ENCODE data around the gene GH1. TPM values are rescaled to one million over a fixed set of nuclear protein-coding genes. Genes with fewer than 3 reads are reported as not detected.
A peak's percentile ranks its signal among the peaks of the same experiment; 100 is the strongest.

The GH1 gene
- total RNA-seq, 1 experiment from 2014 or later = not detected

- no peak overlapping the region for H3K56ac ChIP-seq (ENCODE audit: insufficient read length, low read depth, low read length)
- no peak overlapping the region for H3K27ac ChIP-seq (ENCODE audit: insufficient read length, low read depth, low read length)
- H3T11ph ChIP-seq (ENCODE audit: low read length) = no peak overlapping the region
- no peak overlapping the region for H2BK12ac ChIP-seq (ENCODE audit: insufficient read length, low read depth, low read length)
- peak overlapping the region; percentile 80 for H3K4me2 ChIP-seq (ENCODE audit: insufficient read depth, insufficient read length, low read length)
- H3K27me3 ChIP-seq (ENCODE audit: insufficient read depth, low read length) = no peaks in the 10 kb centered on the region
- no peak overlapping the region for H2BK20ac ChIP-seq (ENCODE audit: low read depth, low read length, poor library complexity, severe bottlenecking)
- peak; percentile 100 for DNase-seq
- Mint-ChIP-seq H3K4me1 (peaks cover 21 to 26% of the 10 kb centered on the region in 2 experiments), H3K9me3 (no peaks in the 10 kb centered on the region; a peak in 1 of 5 replicates), H3K27ac (peak overlapping the region; percentile 77 to 92 (median 79); a peak in 5 of 7 replicates), H3K4me3 (peak overlapping the region; percentile 73 to 82), H3K36me3 (ENCODE audit: insufficient read depth in 1 of 3, low read depth in 3 of 3) (peaks cover 0 to 7% (median 4%) of the 10 kb centered on the region in 3 experiments; a peak in 3 of 7 replicates), H3K27me3 (ENCODE audit: low read depth) (peaks cover 4% of the 10 kb centered on the region)
- no peaks in the 10 kb centered on the region for H3K4me1 ChIP-seq (ENCODE audit: insufficient read depth, low read length)
- H3K18ac ChIP-seq (ENCODE audit: insufficient read length, low read depth, low read length) = peak overlapping the region; percentile 59
- no peak overlapping the region for H2BK5ac ChIP-seq (ENCODE audit: insufficient read length, low read length)
- H4K91ac ChIP-seq (ENCODE audit: insufficient read length, low read depth, low read length) = no peak overlapping the region
- no peak overlapping the region for H2AFZ ChIP-seq (ENCODE audit: low read length)
- no CpG with 5 or more reads among the region's 37 CpGs for WGBS (ENCODE audit: extremely low coverage, insufficient read length, low lambda C conversion rate)
- no peaks in the 10 kb centered on the region for H3K9me3 ChIP-seq (ENCODE audit: control insufficient read depth, low read depth, low read length)
- H3K4ac ChIP-seq (ENCODE audit: low read depth, low read length) = no peak overlapping the region
- H3K9ac ChIP-seq (ENCODE audit: extremely low read depth, insufficient read length, low read length) = peak overlapping the region; percentile 54
- no peak overlapping the region for H2BK120ac ChIP-seq (ENCODE audit: low read depth, low read length, poor library complexity, severe bottlenecking)
- 0 out of 2 replicates have a peak overlapping the region, but pooled peaks have one; percentile 1 for H3K14ac ChIP-seq (ENCODE audit: insufficient read depth, low read length)
- no peaks in the 10 kb centered on the region for H3K79me2 ChIP-seq (ENCODE audit: insufficient read depth, low read length)
- H3K23ac ChIP-seq (ENCODE audit: insufficient read length, low read depth, low read length) = no peak overlapping the region
- H2BK15ac ChIP-seq (ENCODE audit: low read depth, low read length) = no peak overlapping the region
- no peaks in the 10 kb centered on the region for H3K79me1 ChIP-seq (ENCODE audit: insufficient read depth, low read depth, low read length, poor library complexity, severe bottlenecking)
- TF ChIP-seq, protein P1, sequence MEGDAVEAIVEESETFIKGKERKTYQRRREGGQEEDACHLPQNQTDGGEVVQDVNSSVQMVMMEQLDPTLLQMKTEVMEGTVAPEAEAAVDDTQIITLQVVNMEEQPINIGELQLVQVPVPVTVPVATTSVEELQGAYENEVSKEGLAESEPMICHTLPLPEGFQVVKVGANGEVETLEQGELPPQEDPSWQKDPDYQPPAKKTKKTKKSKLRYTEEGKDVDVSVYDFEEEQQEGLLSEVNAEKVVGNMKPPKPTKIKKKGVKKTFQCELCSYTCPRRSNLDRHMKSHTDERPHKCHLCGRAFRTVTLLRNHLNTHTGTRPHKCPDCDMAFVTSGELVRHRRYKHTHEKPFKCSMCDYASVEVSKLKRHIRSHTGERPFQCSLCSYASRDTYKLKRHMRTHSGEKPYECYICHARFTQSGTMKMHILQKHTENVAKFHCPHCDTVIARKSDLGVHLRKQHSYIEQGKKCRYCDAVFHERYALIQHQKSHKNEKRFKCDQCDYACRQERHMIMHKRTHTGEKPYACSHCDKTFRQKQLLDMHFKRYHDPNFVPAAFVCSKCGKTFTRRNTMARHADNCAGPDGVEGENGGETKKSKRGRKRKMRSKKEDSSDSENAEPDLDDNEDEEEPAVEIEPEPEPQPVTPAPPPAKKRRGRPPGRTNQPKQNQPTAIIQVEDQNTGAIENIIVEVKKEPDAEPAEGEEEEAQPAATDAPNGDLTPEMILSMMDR (conservative IDR thresholded peaks at IDR 0.05) = no peak
- H4K8ac ChIP-seq (replicated peaks; ENCODE audit: insufficient read length, low read depth, low read length) = no peak overlapping the region
- peaks cover 7% of the 10 kb centered on the region for H3K23me2 ChIP-seq (ENCODE audit: insufficient read length, low read depth, low read length, poor library complexity, severe bottlenecking)
- no peak overlapping the region for H2AK5ac ChIP-seq (ENCODE audit: insufficient read length, low read length)
- no peak overlapping the region for H4K5ac ChIP-seq (ENCODE audit: insufficient read length, low read depth, low read length)
- no peaks in the 10 kb centered on the region for H4K20me1 ChIP-seq (ENCODE audit: control insufficient read depth, insufficient read depth, insufficient read length)
Measured at GRCh38 chr17:63961355-63962212, 42.9 kb upstream of the GH1 start.
